Thyroid gland (tissue), 4 donors: ENCODE measurements around the gene NIPAL3.

Experiments used
- POLR2A ChIP-seq, 2 donors: fragments of 450-650 bp; IDR thresholded peaks; one replicate each; pipeline ENCODE4 v1.6.1; 2017; ENCODE audit warnings: antibody characterized with exemption in 2 of 2, mild to moderate bottlenecking in 2 of 2, moderate library complexity in 1 of 2
- TF ChIP-seq, protein P1 (sequence below), 6 experiments: fragments of 200-600 bp in 3 of 6; fragments of 450-650 bp in 3 of 6; sonication (generic) in 3 of 6; IDR thresholded peaks; one replicate each; pipeline ENCODE4 v1.5.1; 2016 to 2019; ENCODE audit warnings: antibody characterized with exemption in 6 of 6, mild to moderate bottlenecking in 2 of 6, inconsistent platforms in 1 of 6, moderate library complexity in 1 of 6

DNA sequence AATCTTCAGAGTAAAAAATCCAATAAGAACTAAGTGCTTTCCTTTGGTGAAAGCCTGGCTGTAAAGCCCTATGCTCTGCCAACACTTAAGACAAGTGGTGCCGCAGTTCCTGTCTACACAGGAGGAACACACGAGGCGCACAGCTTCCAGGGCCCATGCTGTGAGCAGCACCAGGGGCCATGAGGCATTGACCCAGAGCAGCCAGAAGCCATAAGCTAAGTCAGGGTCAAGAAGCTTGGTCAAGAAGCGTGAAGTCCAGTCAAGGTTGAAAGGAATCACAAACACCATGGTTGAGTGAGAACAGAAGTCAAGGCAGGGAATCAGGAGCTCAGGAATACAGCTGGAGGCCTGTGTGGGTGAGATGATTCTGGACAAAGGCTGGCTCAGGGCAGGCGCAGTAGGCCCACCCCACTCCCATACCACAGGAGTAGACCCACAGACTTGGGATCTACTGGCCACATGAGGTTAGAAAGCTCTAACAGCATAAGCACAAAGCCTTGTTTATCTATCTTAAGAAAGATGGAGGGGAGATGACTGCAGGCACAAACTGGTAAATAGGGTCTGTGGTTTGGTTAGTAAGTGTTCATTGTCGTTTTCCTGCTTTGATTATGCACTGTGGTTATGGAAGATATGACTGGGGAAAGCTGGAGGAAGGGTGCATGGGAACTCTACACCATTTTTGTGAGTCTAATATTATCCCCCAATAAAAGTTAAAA, 44.1 kb downstream of the NIPAL3 start:
- TF ChIP-seq, protein P1, sequence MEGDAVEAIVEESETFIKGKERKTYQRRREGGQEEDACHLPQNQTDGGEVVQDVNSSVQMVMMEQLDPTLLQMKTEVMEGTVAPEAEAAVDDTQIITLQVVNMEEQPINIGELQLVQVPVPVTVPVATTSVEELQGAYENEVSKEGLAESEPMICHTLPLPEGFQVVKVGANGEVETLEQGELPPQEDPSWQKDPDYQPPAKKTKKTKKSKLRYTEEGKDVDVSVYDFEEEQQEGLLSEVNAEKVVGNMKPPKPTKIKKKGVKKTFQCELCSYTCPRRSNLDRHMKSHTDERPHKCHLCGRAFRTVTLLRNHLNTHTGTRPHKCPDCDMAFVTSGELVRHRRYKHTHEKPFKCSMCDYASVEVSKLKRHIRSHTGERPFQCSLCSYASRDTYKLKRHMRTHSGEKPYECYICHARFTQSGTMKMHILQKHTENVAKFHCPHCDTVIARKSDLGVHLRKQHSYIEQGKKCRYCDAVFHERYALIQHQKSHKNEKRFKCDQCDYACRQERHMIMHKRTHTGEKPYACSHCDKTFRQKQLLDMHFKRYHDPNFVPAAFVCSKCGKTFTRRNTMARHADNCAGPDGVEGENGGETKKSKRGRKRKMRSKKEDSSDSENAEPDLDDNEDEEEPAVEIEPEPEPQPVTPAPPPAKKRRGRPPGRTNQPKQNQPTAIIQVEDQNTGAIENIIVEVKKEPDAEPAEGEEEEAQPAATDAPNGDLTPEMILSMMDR (IDR thresholded peaks at IDR 0.05): no peak
- TF ChIP-seq POLR2A (IDR thresholded peaks at IDR 0.05): no peak
